HEK293 (cell line): ENCODE data around the gene TRPM6.

Experiments used
- KLF9 ChIP-seq: fragments of 450-650 bp; formaldehyde crosslinking; IDR thresholded peaks from 2 replicates; pipeline ENCODE4 v1.5.1; 2016; ENCODE audit warnings: missing biosample characterization, missing genetic modification characterization, low read depth
- TCF7L2 ChIP-seq: IDR thresholded peaks from 2 replicates; pipeline ENCODE4 v1.6.1; 2011; ENCODE audit warnings: low read depth, mild to moderate bottlenecking, inconsistent platforms, low read length, moderate library complexity, borderline replicate concordance
- YY1 ChIP-seq: fragments of 450-650 bp; formaldehyde crosslinking; IDR thresholded peaks from 2 replicates; pipeline ENCODE4 v1.5.1; 2018; ENCODE audit warnings: missing biosample characterization, missing genetic modification characterization
- ZBTB21 ChIP-seq: fragments of 450-650 bp; formaldehyde crosslinking; IDR thresholded peaks from 2 replicates; pipeline ENCODE4 v1.5.1; 2017; ENCODE audit warnings: missing biosample characterization, missing genetic modification characterization
- ZNF140 ChIP-seq: fragments of 450-650 bp; formaldehyde crosslinking; IDR thresholded peaks from 2 replicates; pipeline ENCODE4 v1.5.1; 2016; ENCODE audit warnings: missing biosample characterization, missing genetic modification characterization
- ZNF433 ChIP-seq: fragments of 450-650 bp; formaldehyde crosslinking; IDR thresholded peaks from 2 replicates; pipeline ENCODE4 v1.5.1; 2016; ENCODE audit warnings: missing biosample characterization, missing genetic modification characterization, low read depth
- ZNF530 ChIP-seq: fragments of 450-650 bp; formaldehyde crosslinking; IDR thresholded peaks from 2 replicates; pipeline ENCODE4 v1.5.1; 2016; ENCODE audit warnings: low read depth, missing biosample characterization, missing genetic modification characterization
- TF ChIP-seq, protein P1 (sequence below): fragments of 450-650 bp; formaldehyde crosslinking; IDR thresholded peaks from 2 replicates; pipeline ENCODE4 v1.5.1; 2016; ENCODE audit warnings: missing biosample characterization, missing genetic modification characterization
- TF ChIP-seq, protein P2 (sequence below): fragments of 450-650 bp; formaldehyde crosslinking; optimal IDR thresholded peaks from 2 replicates; pipeline ENCODE3; 2016; ENCODE audit warnings: missing biosample characterization, mild to moderate bottlenecking, missing genetic modification characterization
- TF ChIP-seq, protein P3 (sequence below): sonication (generic); formaldehyde crosslinking; IDR thresholded peaks from 2 replicates; pipeline ENCODE4 v1.8.1; 2022; ENCODE audit warnings: mild to moderate bottlenecking, moderate library complexity, missing genetic modification reagents

DNA sequence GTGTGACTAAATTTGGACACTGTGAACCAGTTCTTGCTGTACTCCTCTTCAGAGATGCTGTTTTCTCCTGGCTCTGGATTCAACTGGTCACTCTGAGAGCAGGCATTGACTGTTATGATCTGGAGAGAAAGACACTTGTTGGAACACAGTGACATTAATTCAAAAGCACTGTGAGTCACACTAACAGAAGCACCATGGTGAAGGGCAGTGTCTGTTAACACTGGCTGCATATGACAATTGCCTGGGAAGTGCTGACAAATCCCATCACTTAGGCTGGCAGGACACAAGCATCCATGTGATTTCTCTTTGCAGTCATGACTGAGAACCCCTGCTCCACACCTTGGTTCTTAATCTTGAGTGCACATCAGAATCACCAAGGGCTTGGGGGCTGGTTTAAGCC lies 132.4 kb downstream of the TRPM6 start:
- TF ChIP-seq, protein P1, sequence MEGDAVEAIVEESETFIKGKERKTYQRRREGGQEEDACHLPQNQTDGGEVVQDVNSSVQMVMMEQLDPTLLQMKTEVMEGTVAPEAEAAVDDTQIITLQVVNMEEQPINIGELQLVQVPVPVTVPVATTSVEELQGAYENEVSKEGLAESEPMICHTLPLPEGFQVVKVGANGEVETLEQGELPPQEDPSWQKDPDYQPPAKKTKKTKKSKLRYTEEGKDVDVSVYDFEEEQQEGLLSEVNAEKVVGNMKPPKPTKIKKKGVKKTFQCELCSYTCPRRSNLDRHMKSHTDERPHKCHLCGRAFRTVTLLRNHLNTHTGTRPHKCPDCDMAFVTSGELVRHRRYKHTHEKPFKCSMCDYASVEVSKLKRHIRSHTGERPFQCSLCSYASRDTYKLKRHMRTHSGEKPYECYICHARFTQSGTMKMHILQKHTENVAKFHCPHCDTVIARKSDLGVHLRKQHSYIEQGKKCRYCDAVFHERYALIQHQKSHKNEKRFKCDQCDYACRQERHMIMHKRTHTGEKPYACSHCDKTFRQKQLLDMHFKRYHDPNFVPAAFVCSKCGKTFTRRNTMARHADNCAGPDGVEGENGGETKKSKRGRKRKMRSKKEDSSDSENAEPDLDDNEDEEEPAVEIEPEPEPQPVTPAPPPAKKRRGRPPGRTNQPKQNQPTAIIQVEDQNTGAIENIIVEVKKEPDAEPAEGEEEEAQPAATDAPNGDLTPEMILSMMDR = no peak
- TF ChIP-seq KLF9 (tag by site-specific recombination) (no peak), YY1 (tag by site-specific recombination) (no peak), ZNF433 (tag by site-specific recombination) (no peak), ZBTB21 (tag by site-specific recombination) (no peak), ZNF530 (tag by site-specific recombination) (no peak), TCF7L2 (no peak), ZNF140 (no peak)
- TF ChIP-seq, protein P2, sequence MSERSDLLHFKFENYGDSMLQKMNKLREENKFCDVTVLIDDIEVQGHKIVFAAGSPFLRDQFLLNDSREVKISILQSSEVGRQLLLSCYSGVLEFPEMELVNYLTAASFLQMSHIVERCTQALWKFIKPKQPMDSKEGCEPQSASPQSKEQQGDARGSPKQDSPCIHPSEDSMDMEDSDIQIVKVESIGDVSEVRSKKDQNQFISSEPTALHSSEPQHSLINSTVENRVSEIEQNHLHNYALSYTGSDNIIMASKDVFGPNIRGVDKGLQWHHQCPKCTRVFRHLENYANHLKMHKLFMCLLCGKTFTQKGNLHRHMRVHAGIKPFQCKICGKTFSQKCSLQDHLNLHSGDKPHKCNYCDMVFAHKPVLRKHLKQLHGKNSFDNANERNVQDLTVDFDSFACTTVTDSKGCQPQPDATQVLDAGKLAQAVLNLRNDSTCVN (tag by site-specific recombination) = no peak
- TF ChIP-seq, protein P3, sequence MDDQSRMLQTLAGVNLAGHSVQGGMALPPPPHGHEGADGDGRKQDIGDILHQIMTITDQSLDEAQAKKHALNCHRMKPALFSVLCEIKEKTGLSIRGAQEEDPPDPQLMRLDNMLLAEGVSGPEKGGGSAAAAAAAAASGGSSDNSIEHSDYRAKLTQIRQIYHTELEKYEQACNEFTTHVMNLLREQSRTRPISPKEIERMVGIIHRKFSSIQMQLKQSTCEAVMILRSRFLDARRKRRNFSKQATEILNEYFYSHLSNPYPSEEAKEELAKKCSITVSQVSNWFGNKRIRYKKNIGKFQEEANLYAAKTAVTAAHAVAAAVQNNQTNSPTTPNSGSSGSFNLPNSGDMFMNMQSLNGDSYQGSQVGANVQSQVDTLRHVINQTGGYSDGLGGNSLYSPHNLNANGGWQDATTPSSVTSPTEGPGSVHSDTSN (CRISPR knock-in tag) = no peak
